Activated naive CD4-positive, alpha-beta T cell treated with anti-CD3 and anti-CD28 coated beads for 36 hours (primary cell): ENCODE results near the gene GPR21. TPM values are rescaled to one million over a fixed set of nuclear protein-coding genes. Genes with fewer than 3 reads are reported as not detected.

Source experiments
- CTCF ChIA-PET: fragments of 350-600 bp; sonication (Branson Sonifier 250); formaldehyde crosslinking; loops from one replicate; lab custom pipeline; 2021; ENCODE audit warnings: antibody characterized with exemption; lab: Charles Lee
- DNase-seq: peaks from one replicate; pipeline ENCODE4 v3.0.0-alpha.2; 2020
- H3K27ac Mint-ChIP-seq: one replicate; pipeline ENCODE4 v1.8.0; 2021; ENCODE audit warnings: mild to moderate bottlenecking, mixed read lengths
- H3K27me3 Mint-ChIP-seq: one replicate; pipeline ENCODE4 v1.8.0; 2021; ENCODE audit warnings: low read depth, mixed read lengths
- H3K36me3 Mint-ChIP-seq: one replicate; pipeline ENCODE4 v1.8.0; 2021; ENCODE audit warnings: low read depth, mixed read lengths
- H3K4me1 Mint-ChIP-seq: one replicate; pipeline ENCODE4 v1.8.0; 2021; ENCODE audit warnings: low read depth, mixed read lengths
- H3K4me3 Mint-ChIP-seq: one replicate; pipeline ENCODE4 v1.8.0; 2021; ENCODE audit warnings: mild to moderate bottlenecking, moderate library complexity, mixed read lengths
- H3K9me3 Mint-ChIP-seq: one replicate; pipeline ENCODE4 v1.8.0; 2021; ENCODE audit warnings: mixed read lengths
- intact Hi-C: fragments of 100-400 bp; cut with micrococcal nuclease; formaldehyde crosslinking; loops from one replicate; pipeline ENCODE4 v1.15.1; 2023
- total RNA-seq, 2 experiments: library from RNA; stranded (reverse); gene quantifications; one replicate each; pipeline ENCODE4 v1.2.3, GENCODE V29; 2021

The GPR21 gene
- total RNA-seq, 2 experiments from 2014 or later: 0.32 to 0.50 TPM

DNA sequence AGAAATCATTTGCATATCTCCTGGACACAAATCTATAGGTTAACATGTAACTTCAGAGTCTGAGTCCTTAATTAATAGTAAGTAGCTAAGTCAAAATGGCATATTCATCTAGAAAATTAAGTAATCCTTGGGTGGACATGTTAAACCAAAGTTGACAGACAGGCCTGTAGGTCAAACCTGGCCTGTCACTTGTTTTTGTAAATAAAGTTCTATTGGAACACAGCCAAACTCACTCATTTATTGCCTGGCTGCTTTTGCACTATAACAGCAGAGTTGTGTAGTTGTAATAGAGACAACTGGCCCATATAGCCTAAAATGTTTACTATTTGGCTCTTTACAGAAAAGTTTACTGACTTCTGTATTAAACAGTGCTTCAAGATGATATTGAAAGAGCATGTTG lies 24.6 kb upstream of the GPR21 start:
- Mint-ChIP-seq H3K4me1 (no peaks in the 10 kb centered on the region), H3K36me3 (peaks cover 19% of the 10 kb centered on the region), H3K27me3 (no peaks in the 10 kb centered on the region), H3K9me3 (peaks cover 4% of the 10 kb centered on the region), H3K27ac (no peak overlapping the region), H3K4me3 (no peak overlapping the region)
- intact Hi-C loops: no loop called here
- CTCF ChIA-PET: no interaction called here
- no peak for DNase-seq

DNA sequence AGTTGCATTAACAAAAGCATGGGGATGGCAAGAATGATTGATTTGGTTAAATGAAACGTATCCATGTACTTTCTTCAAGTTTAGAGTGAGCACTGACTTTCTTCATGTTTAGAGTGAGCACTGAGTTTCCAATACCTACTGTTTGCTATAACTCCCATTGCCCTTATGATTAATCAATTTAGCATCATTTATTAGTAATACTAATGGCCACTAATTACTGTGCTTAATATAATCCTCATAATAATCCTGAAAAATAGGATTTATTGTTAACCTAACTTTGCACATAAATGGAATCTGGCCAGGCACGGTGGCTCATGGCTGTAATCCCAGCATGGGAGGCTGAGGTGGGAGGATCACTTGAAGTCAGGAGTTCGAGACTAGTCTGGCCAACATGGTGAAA lies 22.1 kb upstream of the GPR21 start:
- peaks cover 33% of the 10 kb centered on the region for H3K36me3 Mint-ChIP-seq
- H3K9me3 Mint-ChIP-seq: peaks cover 4% of the 10 kb centered on the region
- H3K27me3 Mint-ChIP-seq: no peaks in the 10 kb centered on the region
- no peak for DNase-seq
- no peak overlapping the region for H3K27ac Mint-ChIP-seq
- no peak overlapping the region for H3K4me3 Mint-ChIP-seq
- intact Hi-C loops: no loop called here
- CTCF ChIA-PET: interaction anchor here (0.7 kb wide), 1 partner anchor 42 kb away, joined by 4 read pairs; no protein-coding TSS in a partner anchor
- H3K4me1 Mint-ChIP-seq: no peaks in the 10 kb centered on the region

DNA sequence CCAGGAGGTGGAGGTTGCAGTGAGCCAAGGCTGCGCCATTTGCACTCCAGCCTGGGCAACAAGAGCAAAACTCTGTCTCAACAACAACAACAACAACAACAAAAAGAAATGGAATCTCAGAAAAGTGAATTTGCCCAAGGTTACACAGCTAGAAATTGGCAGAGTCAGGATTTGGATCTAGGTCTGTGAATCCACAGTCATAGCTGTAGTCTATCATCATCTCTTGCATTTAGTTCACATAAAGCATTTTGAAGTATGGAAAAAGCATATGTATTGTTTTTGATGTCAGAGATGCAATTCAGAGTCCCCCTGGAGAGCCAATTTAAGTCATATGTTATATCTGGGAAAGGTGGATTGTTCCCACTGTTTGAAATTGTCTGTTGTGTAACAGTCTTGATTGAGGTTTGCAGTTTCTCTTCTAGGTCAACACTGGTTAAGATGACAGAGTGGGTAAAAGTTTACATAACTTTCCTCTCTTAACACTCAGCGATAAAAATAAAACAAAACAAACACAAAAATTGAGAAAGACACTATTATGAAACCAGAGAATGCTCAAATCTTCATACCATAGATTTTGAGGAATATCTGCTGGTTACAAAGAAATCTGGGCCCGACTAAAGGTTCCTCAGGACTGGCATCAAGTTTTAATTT lies 21.5 kb upstream of the GPR21 start:
- H3K27ac Mint-ChIP-seq: no peak overlapping the region
- H3K36me3 Mint-ChIP-seq: peaks cover 33% of the 10 kb centered on the region
- DNase-seq: no peak
- intact Hi-C loops: no loop called here
- H3K27me3 Mint-ChIP-seq: no peaks in the 10 kb centered on the region
- peaks cover 4% of the 10 kb centered on the region for H3K9me3 Mint-ChIP-seq
- no peaks in the 10 kb centered on the region for H3K4me1 Mint-ChIP-seq
- no peak overlapping the region for H3K4me3 Mint-ChIP-seq
- CTCF ChIA-PET: no interaction called here

DNA sequence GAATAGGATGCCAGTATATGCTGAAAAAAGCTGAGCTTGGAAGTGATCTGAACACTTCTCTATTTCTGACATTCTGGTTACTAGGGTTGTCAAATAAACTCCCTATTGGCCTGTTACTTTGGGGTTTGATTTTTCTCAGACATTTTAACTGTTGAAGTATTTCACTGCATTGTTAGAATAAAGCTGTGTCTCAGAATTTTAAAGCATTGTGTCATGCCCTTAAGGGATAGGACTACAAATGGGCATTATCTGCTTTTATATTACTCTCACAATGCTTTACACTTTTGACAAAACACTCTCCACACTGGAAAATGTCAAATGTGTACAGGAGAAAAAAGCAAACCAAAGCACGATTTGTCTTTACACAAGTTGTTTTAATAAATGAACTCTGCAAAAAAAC lies 16.8 kb upstream of the GPR21 start:
- intact Hi-C loops: no loop called here
- Mint-ChIP-seq H3K27me3 (no peaks in the 10 kb centered on the region), H3K27ac (no peak overlapping the region), H3K4me1 (no peaks in the 10 kb centered on the region), H3K9me3 (peaks cover 4% of the 10 kb centered on the region), H3K4me3 (no peak overlapping the region), H3K36me3 (peaks cover 36% of the 10 kb centered on the region)
- CTCF ChIA-PET: no interaction called here
- no peak for DNase-seq

DNA sequence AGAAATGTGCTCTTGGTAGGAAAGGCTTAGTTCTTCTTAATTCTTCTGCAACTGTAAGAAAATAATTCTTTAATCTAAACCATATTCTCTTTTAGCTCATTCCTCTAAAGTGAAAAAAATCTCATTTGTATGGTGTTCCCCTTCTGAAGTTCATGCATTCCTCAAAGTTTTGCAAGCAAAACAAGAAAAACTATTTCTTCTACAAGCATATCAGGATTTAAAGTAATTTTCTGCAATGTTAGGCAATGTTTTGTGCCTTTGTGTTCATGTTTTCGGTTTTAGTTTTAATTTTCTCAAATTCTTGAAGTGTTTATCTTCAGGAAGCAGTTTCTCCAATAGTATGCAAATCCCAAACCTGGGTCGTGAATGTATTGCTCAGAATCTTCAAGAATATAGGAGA lies 12.7 kb upstream of the GPR21 start:
- Mint-ChIP-seq H3K36me3 (peaks cover 23% of the 10 kb centered on the region), H3K27me3 (no peaks in the 10 kb centered on the region), H3K4me1 (no peaks in the 10 kb centered on the region), H3K9me3 (no peaks in the 10 kb centered on the region), H3K27ac (no peak overlapping the region), H3K4me3 (no peak overlapping the region)
- CTCF ChIA-PET: interaction anchor here (0.6 kb wide), 1 partner anchor 204 kb away, joined by 4 read pairs; no protein-coding TSS in a partner anchor
- no peak for DNase-seq
- intact Hi-C loops: no loop called here

DNA sequence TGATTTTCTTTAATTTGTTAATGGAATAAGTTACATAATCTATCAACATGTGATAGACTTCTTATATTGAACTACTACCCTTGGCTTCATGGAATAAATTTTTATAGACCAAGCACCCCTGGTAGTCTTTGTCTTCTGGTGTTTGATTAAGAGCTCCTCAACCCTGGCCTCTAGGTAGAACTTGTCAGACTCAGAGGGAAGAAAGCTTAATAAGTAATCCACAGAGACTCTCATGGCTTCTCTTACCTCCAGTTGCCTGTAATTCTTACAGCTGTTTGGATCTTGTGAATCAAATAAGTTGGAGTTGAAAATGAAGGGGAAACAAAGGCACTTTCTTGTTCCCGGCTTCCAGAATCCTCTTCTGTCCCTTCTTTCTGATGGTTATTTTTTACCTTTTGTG lies 7.0 kb upstream of the GPR21 start:
- no peaks in the 10 kb centered on the region for H3K4me1 Mint-ChIP-seq
- H3K36me3 Mint-ChIP-seq: peaks cover 24% of the 10 kb centered on the region
- no peak overlapping the region for H3K4me3 Mint-ChIP-seq
- H3K9me3 Mint-ChIP-seq: no peaks in the 10 kb centered on the region
- H3K27me3 Mint-ChIP-seq: no peaks in the 10 kb centered on the region
- CTCF ChIA-PET: interaction anchor here (0.6 kb wide), 2 partner anchors 70 to 362 kb away, joined by 3 read pairs; no protein-coding TSS in a partner anchor
- H3K27ac Mint-ChIP-seq: no peak overlapping the region
- intact Hi-C loops: no loop called here
- DNase-seq: no peak

DNA sequence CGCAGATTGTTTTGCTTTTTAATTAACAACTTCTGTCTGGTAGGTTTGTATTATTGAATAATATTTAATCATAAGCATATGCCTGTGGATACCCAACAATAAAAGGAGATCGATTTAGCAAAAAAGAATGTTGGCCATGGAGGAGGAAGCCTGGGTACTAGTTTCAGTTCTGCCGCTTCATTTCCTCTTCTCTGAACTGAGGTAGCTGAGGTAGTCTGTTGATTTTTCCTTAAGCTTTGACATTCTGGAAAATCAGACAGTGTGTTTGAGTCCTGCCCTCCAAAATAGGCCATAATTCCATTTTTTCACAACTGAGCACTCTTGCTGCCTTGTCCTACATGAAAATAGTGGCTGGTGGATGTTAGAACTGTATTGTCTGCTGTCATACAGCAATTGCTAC lies 6.0 kb upstream of the GPR21 start:
- Mint-ChIP-seq H3K4me3 (no peak overlapping the region), H3K9me3 (no peaks in the 10 kb centered on the region), H3K27me3 (no peaks in the 10 kb centered on the region), H3K36me3 (peaks cover 20% of the 10 kb centered on the region), H3K27ac (no peak overlapping the region), H3K4me1 (no peaks in the 10 kb centered on the region)
- CTCF ChIA-PET: no interaction called here
- DNase-seq: no peak
- intact Hi-C loops: no loop called here

DNA sequence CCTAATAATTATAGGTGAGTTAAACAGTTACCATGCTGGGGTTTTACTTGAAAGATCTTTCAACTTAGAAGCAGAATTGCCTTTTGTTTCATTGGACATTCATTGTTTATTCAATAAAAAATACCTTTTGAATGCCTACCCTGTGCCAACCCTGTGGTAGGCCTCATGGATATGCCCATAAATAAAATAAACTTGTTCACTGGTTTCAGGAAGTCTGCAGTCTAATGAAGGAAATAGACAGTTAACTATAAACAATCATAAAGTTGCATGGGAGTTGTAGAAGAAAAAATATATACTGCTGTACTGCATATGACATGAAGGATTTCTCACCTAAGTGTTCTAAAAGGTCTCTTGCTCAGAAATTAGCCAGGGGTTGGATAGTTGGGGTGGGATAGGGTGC lies 5.3 kb upstream of the GPR21 start:
- Mint-ChIP-seq H3K4me3 (no peak overlapping the region), H3K9me3 (no peaks in the 10 kb centered on the region), H3K27me3 (no peaks in the 10 kb centered on the region), H3K4me1 (no peaks in the 10 kb centered on the region), H3K27ac (no peak overlapping the region), H3K36me3 (peaks cover 17% of the 10 kb centered on the region)
- intact Hi-C loops: no loop called here
- DNase-seq: no peak
- CTCF ChIA-PET: no interaction called here

DNA sequence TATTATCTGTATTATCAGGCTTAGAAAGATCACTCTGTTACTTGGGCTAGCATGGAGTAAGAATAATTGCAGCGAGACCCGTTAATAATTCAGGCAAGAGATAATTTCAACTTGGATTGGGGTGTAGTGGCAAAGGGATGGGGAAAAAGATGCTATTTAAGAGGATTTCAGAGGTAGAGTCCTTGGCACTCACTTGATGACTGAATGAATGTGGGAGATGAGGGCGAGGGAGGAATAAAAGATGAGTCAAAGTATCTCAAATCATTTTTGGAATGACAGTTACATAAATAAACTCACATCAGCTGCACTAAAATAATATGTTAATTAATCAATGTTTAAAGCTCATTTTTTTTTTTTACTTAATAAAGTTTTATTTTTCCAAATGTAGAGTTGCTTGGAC lies 4.5 kb upstream of the GPR21 start:
- H3K9me3 Mint-ChIP-seq: no peaks in the 10 kb centered on the region

DNA sequence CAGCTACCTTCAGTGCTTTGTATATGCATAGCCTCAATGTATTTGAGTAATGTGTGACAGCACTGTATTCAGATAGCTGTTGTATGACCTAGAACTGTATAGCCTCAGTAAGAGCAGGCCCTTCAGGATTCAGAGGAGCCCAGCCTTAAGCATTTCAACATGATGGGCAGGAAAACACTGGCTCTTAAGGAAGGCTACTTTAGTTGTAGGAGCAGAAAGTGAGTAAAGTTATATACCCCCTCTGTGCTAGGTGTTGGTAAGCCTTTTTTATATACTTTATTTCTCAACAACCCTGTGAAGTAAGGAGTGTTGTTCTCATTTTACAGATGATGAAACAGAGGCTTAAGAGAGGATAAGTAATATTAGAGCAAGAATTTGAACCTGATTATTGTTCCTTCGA lies 1.5 kb upstream of the GPR21 start:
- intact Hi-C loops: no loop called here
- Mint-ChIP-seq H3K27ac (no peak overlapping the region), H3K9me3 (no peaks in the 10 kb centered on the region), H3K27me3 (no peaks in the 10 kb centered on the region), H3K4me1 (peaks cover 3% of the 10 kb centered on the region), H3K4me3 (no peak overlapping the region), H3K36me3 (peaks cover 9% of the 10 kb centered on the region)
- DNase-seq: no peak
- CTCF ChIA-PET: no interaction called here

More for the DNA sequence above, 4.5 kb upstream of the GPR21 start:
- no peak for DNase-seq
- CTCF ChIA-PET: interaction anchor here (1.0 to 1.1 kb wide), 2 partner anchors 321 to 325 kb away, joined by 3 read pairs; no protein-coding TSS in a partner anchor
- Mint-ChIP-seq H3K27me3 (no peaks in the 10 kb centered on the region), H3K27ac (no peak overlapping the region), H3K36me3 (peaks cover 15% of the 10 kb centered on the region), H3K4me1 (no peaks in the 10 kb centered on the region), H3K4me3 (no peak overlapping the region)
- intact Hi-C loops: no loop called here

DNA sequence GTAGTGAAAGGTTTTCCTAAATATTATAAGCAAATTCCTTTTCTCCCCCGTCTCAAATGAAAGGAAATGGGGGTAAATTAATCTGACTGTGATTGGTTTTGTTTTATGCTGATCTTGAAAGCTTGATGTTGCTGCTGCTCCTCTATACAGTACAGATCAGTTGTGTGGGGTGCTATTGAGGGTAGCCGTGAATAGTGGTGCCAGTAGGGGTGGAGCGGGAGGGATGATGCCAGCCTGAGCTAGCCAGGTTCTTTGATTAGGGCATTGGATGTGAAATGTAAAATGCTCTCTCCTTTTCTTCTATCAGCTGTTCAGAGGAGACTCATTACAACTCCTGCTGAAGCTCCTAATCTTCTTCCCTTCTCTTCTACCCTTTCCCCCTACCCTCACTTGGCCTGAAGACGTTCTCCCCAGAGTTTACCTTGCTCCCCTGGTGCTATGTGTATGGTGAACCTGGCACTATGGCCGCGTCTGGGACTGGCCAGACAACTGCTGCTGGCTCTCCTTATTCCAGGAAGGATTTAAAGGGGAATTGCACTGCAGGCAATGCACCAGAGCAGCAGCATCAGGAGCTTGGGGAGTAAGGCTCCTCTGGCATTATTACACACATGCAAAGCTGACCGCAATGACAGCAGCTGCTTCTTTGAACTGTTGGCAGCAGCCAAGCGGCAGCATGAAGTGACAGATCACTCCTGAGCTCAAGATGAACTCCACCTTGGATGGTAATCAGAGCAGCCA lies 566 bp downstream of the GPR21 start:
- peaks cover 5% of the 10 kb centered on the region for H3K36me3 Mint-ChIP-seq
- CTCF ChIA-PET: no interaction called here
- no peaks in the 10 kb centered on the region for H3K27me3 Mint-ChIP-seq
- DNase-seq: no peak
- no peaks in the 10 kb centered on the region for H3K9me3 Mint-ChIP-seq
- H3K4me3 Mint-ChIP-seq: no peak overlapping the region
- peaks cover 6% of the 10 kb centered on the region for H3K4me1 Mint-ChIP-seq
- intact Hi-C loops: no loop called here
- H3K27ac Mint-ChIP-seq: no peak overlapping the region

DNA sequence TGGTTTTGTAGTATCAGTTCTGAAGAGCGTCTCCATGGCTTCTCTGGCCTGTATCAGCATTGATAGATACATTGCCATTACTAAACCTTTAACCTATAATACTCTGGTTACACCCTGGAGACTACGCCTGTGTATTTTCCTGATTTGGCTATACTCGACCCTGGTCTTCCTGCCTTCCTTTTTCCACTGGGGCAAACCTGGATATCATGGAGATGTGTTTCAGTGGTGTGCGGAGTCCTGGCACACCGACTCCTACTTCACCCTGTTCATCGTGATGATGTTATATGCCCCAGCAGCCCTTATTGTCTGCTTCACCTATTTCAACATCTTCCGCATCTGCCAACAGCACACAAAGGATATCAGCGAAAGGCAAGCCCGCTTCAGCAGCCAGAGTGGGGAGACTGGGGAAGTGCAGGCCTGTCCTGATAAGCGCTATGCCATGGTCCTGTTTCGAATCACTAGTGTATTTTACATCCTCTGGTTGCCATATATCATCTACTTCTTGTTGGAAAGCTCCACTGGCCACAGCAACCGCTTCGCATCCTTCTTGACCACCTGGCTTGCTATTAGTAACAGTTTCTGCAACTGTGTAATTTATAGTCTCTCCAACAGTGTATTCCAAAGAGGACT lies 1.5 kb downstream of the GPR21 start:
- Mint-ChIP-seq H3K27me3 (no peaks in the 10 kb centered on the region), H3K36me3 (peaks cover 2% of the 10 kb centered on the region), H3K4me3 (no peak overlapping the region), H3K4me1 (peaks cover 6% of the 10 kb centered on the region), H3K27ac (no peak overlapping the region), H3K9me3 (no peaks in the 10 kb centered on the region)
- intact Hi-C loops: no loop called here
- DNase-seq: no peak
- CTCF ChIA-PET: interaction anchor here (0.7 kb wide), 1 partner anchor 16 kb away, joined by 3 read pairs; no protein-coding TSS in a partner anchor
